GM12801 (cell line): ENCODE measurements around the gene RAI14.

ENCODE experiments used
- CTCF ChIP-seq: IDR thresholded peaks from one replicate; pipeline ENCODE4 v1.5.1; 2011; ENCODE audit warnings: control low read depth; ENCODE audit not compliant: insufficient read length; ENCODE audit errors: extremely low read depth

The RAI14 gene

GRCh38 chr5:34756781-34757624, 100.9 kb downstream of the RAI14 start:
- no peak for TF ChIP-seq CTCF

- TF ChIP-seq CTCF, result no peak
Observed at GRCh38 chr5:34758514-34758913, 102.4 kb downstream of the RAI14 start.

DNA sequence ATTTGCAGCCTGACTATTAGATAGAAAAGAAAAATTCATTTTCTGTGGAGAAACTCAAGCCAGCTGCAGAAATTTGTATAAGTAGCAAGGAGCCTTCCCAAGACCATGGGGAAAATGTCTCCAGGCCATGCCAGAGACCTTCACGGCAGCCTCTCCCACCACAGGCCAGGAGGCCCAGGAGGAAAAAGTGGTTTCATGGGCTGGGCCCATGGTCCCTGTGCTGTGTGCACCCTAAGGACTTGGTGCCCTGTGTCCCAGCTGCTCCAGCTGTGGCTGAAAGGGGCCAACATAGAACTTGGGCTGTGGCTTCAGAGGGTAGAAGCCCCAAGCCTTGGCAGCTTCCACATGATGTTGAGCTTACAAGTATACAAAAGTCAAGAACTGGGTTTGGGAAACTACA, 109.5 kb downstream of the RAI14 start:
- no peak for TF ChIP-seq CTCF

- no peak for TF ChIP-seq CTCF
Observed at GRCh38 chr5:34767180-34767579, 111.1 kb downstream of the RAI14 start.

DNA sequence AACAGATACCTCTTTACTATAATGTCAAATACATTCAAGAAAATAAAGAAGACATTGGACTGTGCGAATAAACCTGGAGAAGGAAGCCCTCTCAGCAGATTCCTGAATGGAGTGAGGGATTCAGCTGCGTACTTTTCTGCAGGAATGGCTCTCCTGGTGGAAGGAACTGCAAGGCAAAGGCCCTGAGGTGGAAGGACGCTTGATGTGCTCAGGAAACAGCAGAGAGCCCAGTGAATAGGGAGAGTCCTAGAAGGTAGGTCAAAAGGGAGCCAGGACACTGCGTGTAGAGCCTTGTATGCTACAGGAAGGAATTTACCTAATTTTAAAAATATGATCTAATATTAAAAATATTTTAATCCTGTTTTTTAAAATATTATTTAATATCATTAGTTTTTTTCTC, 114.4 kb downstream of the RAI14 start:
- TF ChIP-seq CTCF, result no peak

GRCh38 chr5:34771076-34771475, 114.9 kb downstream of the RAI14 start:
- no peak for TF ChIP-seq CTCF

DNA sequence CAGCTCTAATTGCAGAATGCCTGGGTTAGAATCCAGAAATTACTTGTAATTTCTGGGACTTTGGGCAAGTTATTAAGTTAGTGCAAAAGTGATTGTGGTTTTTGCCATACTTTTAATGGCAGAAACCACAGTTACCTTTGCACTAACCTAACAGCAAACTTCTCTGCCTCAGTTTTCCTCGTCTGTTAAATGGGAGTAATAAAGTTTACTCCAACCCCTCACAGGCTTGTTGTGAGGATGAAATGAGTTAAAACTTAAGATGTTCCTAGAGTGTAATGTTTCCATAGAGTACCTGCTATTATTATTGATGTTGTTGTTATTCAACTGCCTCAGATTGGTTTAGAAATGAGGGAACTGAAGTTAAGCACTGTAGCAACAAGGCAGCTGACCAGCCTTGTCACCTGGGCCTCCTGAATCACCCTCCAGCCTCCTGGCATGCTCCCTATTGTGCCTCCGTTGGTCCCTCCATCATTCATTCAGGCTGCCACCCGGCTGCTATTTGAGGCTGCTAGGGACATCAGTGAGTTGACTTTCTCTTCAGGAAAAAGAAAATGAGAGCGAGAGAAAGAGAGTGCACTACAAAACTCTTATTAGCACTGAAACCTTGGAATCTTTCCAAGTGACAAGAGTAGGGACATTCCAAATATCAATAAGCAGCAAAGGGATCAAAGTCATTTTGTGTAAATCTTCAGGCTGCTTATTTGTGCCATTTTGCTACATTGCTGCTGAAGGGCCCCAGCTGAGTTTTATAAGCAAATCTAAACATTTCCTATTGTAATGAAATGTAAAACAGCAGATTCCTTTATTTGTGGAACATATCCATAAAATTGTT, 116.4 kb downstream of the RAI14 start:
- no peak for TF ChIP-seq CTCF
